Limb (tissue), 2 donors: ENCODE results near the gene PPCS.
A peak's percentile ranks its signal among the peaks of the same experiment; 100 is the strongest.

Experiments used
- DNase-seq, 2 donors: peaks; one replicate each; pipeline ENCODE4 v3.0.0-alpha.2; 2016; ENCODE audit errors: extremely low spot score in 2 of 2

The PPCS gene

GRCh38 chr1:42456010-42456753 lies at the start of gene PPCS, which contains the start of gene ZMYND12:
Gene PPCS (plus strand): TSS chr1:42456543. CDS start chr1:42456566, 23 bp downstream.
Gene ZMYND12 (minus strand): TSS chr1:42456022. CDS start chr1:42455997, 25 bp downstream.
- DNase-seq: peak; percentile 89 to 90

GRCh38 chr1:42414551-42415496 lies 41.5 kb upstream of the PPCS start:
- no peak for DNase-seq

- peak in 1 of 2 donors; percentile 42 for DNase-seq
These were observed 39.2 kb upstream of the PPCS start for GRCh38 chr1:42417166-42417565.

- no peak for DNase-seq
These were observed 37.8 kb upstream of the PPCS start for GRCh38 chr1:42418516-42418915.

- peak; percentile 76 to 81 for DNase-seq
These were observed 37.1 kb upstream of the PPCS start for GRCh38 chr1:42419126-42419821.

- peak in 1 of 2 donors; percentile 28 for DNase-seq
These were observed 36.2 kb upstream of the PPCS start for GRCh38 chr1:42420121-42420520.

GRCh38 chr1:42420911-42421585 lies 35.3 kb upstream of the PPCS start:
- peak; percentile 89 to 90 for DNase-seq

GRCh38 chr1:42422737-42423136 lies 33.6 kb upstream of the PPCS start:
- DNase-seq: peak in 1 of 2 donors; percentile 31

- DNase-seq: no peak
These were observed 32.7 kb upstream of the PPCS start for GRCh38 chr1:42423681-42424080.

GRCh38 chr1:42424201-42424600 lies 32.1 kb upstream of the PPCS start:
- no peak for DNase-seq

GRCh38 chr1:42427240-42427639 lies 29.1 kb upstream of the PPCS start:
- DNase-seq: no peak

- no peak for DNase-seq
These were observed 26.7 kb upstream of the PPCS start for GRCh38 chr1:42429603-42430002.

- DNase-seq: no peak
These were observed 25.8 kb upstream of the PPCS start for GRCh38 chr1:42430286-42431135.

GRCh38 chr1:42431514-42431913 lies 24.8 kb upstream of the PPCS start:
- no peak for DNase-seq

- no peak for DNase-seq
These were observed 23.6 kb upstream of the PPCS start for GRCh38 chr1:42432714-42433113.

- DNase-seq: no peak
These were observed 23.0 kb upstream of the PPCS start for GRCh38 chr1:42433369-42433768.

- DNase-seq: no peak
These were observed 22.0 kb upstream of the PPCS start for GRCh38 chr1:42434340-42434739.

- no peak for DNase-seq
These were observed 16.4 kb upstream of the PPCS start for GRCh38 chr1:42439940-42440339.

GRCh38 chr1:42442662-42443061 lies 13.7 kb upstream of the PPCS start:
- DNase-seq: no peak

GRCh38 chr1:42449256-42449655 lies 7.1 kb upstream of the PPCS start:
- DNase-seq: no peak
